GM23338 (cell line): ENCODE data around the gene SHCBP1L. TPM values are rescaled to one million over a fixed set of nuclear protein-coding genes. Genes with fewer than 3 reads are reported as not detected.

Source experiments
- ATAC-seq: fragments of 200-7000 bp; cut with Tn5 transposase; 3 replicates; pipeline ENCODE4 v1.9.1; 2020
- DNase-seq: peaks from one replicate; pipeline ENCODE4 v3.0.0-alpha.2; 2015; ENCODE audit warnings: low spot score
- H2AFZ ChIP-seq: fragments of 200-600 bp; sonication (generic); 2 replicates; pipeline ENCODE4 v1.8.0; 2016; ENCODE audit warnings: antibody characterized with exemption, mild to moderate bottlenecking, moderate library complexity
- H3F3A ChIP-seq: fragments of 200-600 bp; sonication (generic); replicated peaks from 2 replicates; pipeline ENCODE4 v1.8.0; 2017; ENCODE audit warnings: antibody characterized with exemption, mixed run types, low read depth
- H3K27ac ChIP-seq: fragments of 200-600 bp; sonication (generic); 2 replicates; pipeline ENCODE4 v1.6.1; 2016; ENCODE audit warnings: low read depth
- H3K27me3 ChIP-seq: fragments of 200-600 bp; sonication (generic); 2 replicates; pipeline ENCODE4 v1.8.0; 2016; ENCODE audit warnings: mild to moderate bottlenecking, mixed run types, moderate library complexity; ENCODE audit not compliant: insufficient read depth
- H3K36me3 ChIP-seq: fragments of 200-600 bp; sonication (generic); 2 replicates; pipeline ENCODE4 v1.8.0; 2016; ENCODE audit warnings: mild to moderate bottlenecking; ENCODE audit not compliant: insufficient read depth
- H3K4me1 ChIP-seq: fragments of 200-600 bp; sonication (generic); 2 replicates; pipeline ENCODE4 v1.8.0; 2016; ENCODE audit warnings: mild to moderate bottlenecking, moderate library complexity; ENCODE audit not compliant: insufficient read depth
- H3K4me2 ChIP-seq: fragments of 200-600 bp; sonication (generic); 2 replicates; pipeline ENCODE4 v1.7.1; 2017; ENCODE audit warnings: mixed run types
- H3K4me3 ChIP-seq: fragments of 200-600 bp; sonication (generic); 2 replicates; pipeline ENCODE4 v1.6.1; 2016; ENCODE audit warnings: mixed run types
- H3K79me2 ChIP-seq: fragments of 200-600 bp; sonication (generic); replicated peaks from 2 replicates; pipeline ENCODE4 v1.8.0; 2017; ENCODE audit warnings: mild to moderate bottlenecking; ENCODE audit not compliant: insufficient read depth
- H3K9me2 ChIP-seq: fragments of 200-600 bp; sonication (generic); 2 replicates; pipeline ENCODE4 v1.8.0; 2017; ENCODE audit not compliant: insufficient read depth
- H4K20me1 ChIP-seq: fragments of 200-600 bp; sonication (generic); replicated peaks from 2 replicates; pipeline ENCODE4 v1.8.0; 2017; ENCODE audit warnings: mild to moderate bottlenecking; ENCODE audit not compliant: insufficient read depth
- H3K27ac Mint-ChIP-seq: 2 replicates; pipeline ENCODE4 v1.8.0; 2020; ENCODE audit warnings: inconsistent platforms, mild to moderate bottlenecking, moderate library complexity, mixed read lengths
- H3K27me3 Mint-ChIP-seq: 3 replicates; pipeline ENCODE4 v1.8.0; 2022; ENCODE audit warnings: low read depth, mild to moderate bottlenecking, moderate library complexity, mixed read lengths, inconsistent platforms; ENCODE audit not compliant: insufficient read depth, poor library complexity
- H3K36me3 Mint-ChIP-seq: 3 replicates; pipeline ENCODE4 v1.8.0; 2021; ENCODE audit warnings: low read depth, mild to moderate bottlenecking, inconsistent platforms, moderate library complexity, mixed read lengths
- H3K4me1 Mint-ChIP-seq: 3 replicates; pipeline ENCODE4 v1.8.0; 2020; ENCODE audit warnings: mild to moderate bottlenecking, inconsistent platforms, mixed read lengths
- H3K4me3 Mint-ChIP-seq: 3 replicates; pipeline ENCODE4 v1.8.0; 2021; ENCODE audit warnings: moderate library complexity, mild to moderate bottlenecking, inconsistent platforms, mixed read lengths
- H3K9me3 Mint-ChIP-seq: 3 replicates; pipeline ENCODE4 v1.8.0; 2020; ENCODE audit warnings: moderate library complexity, mild to moderate bottlenecking, inconsistent platforms, mixed read lengths
- CREB1 ChIP-seq: fragments of 250-450 bp; sonication (Bioruptor Pico); IDR thresholded peaks from 2 replicates; pipeline ENCODE4 v1.5.0; 2020; ENCODE audit warnings: low read depth, mild to moderate bottlenecking, moderate library complexity
- CTCF ChIP-seq, 2 experiments: fragments of 200-600 bp in 1 of 2; sonication (generic) in 1 of 2; conservative IDR thresholded peaks; 2 replicates each; pipeline versions ENCODE4 v1.5.1 to v1.6.1; 2016 to 2017; ENCODE audit warnings: antibody characterized with exemption in 2 of 2, low read depth in 2 of 2, mild to moderate bottlenecking in 2 of 2, moderate library complexity in 1 of 2
- EZH2 ChIP-seq: fragments of 200-600 bp; sonication (generic); IDR thresholded peaks from one replicate; pipeline ENCODE4 v1.8.0; 2017; ENCODE audit warnings: antibody characterized with exemption, mild to moderate bottlenecking, low read depth; ENCODE audit not compliant: unreplicated experiment
- EZH2phosphoT487 ChIP-seq: fragments of 200-600 bp; sonication (generic); IDR thresholded peaks from one replicate; pipeline ENCODE4 v1.8.1; 2018; ENCODE audit warnings: antibody characterized with exemption; ENCODE audit not compliant: unreplicated experiment
- JUNB ChIP-seq: IDR thresholded peaks from one replicate; pipeline ENCODE4 v1.6.1; 2016; ENCODE audit warnings: antibody characterized with exemption; ENCODE audit not compliant: unreplicated experiment
- NANOG ChIP-seq: IDR thresholded peaks from 2 replicates; pipeline ENCODE4 v1.6.1; 2016; ENCODE audit warnings: antibody characterized with exemption, borderline replicate concordance
- POLR2AphosphoS5 ChIP-seq: IDR thresholded peaks from 2 replicates; pipeline ENCODE4 v1.6.1; 2016; ENCODE audit warnings: antibody characterized with exemption, low read depth
- REST ChIP-seq: IDR thresholded peaks from one replicate; pipeline ENCODE4 v1.6.1; 2018; ENCODE audit warnings: antibody characterized with exemption; ENCODE audit not compliant: unreplicated experiment
- STAT1 ChIP-seq: IDR thresholded peaks from one replicate; pipeline ENCODE4 v1.6.1; 2016; ENCODE audit warnings: antibody characterized with exemption; ENCODE audit not compliant: unreplicated experiment
- ZNF114 ChIP-seq: fragments of 250-450 bp; sonication (Bioruptor Pico); IDR thresholded peaks from 2 replicates; pipeline ENCODE4 v1.5.0; 2020; ENCODE audit warnings: mild to moderate bottlenecking, moderate library complexity
- ZNF331 ChIP-seq: fragments of 250-450 bp; sonication (Bioruptor Pico); IDR thresholded peaks from 2 replicates; pipeline ENCODE4 v1.5.0; 2020; ENCODE audit warnings: low read depth, mild to moderate bottlenecking, moderate library complexity
- polyA plus RNA-seq: library from polyadenylated mRNA; unstranded; fragments of >200 nt; fragmentation: Nextera tagmentation; extraction: Ambion mirVana; gene quantifications from 2 replicates; pipeline ENCODE4 v1.2.1, GENCODE V29; 2016
- total RNA-seq: library from RNA; depleted of rRNA; stranded (reverse); fragments of >200 nt; shearing (Covaris generic); gene quantifications from 2 replicates; pipeline ENCODE4 v1.2.3, GENCODE V29; 2014
- TF ChIP-seq, protein P1 (sequence below): fragments of 250-450 bp; sonication (Bioruptor Pico); IDR thresholded peaks from 2 replicates; pipeline ENCODE4 v1.5.0; 2020; ENCODE audit warnings: mild to moderate bottlenecking, moderate library complexity
- TF ChIP-seq, protein P2 (sequence below): IDR thresholded peaks from 2 replicates; pipeline ENCODE4 v1.6.1; 2016; ENCODE audit warnings: antibody characterized with exemption

SHCBP1L gene
- total and polyA plus RNA-seq, 2 experiments from 2014 or later = not detected

DNA sequence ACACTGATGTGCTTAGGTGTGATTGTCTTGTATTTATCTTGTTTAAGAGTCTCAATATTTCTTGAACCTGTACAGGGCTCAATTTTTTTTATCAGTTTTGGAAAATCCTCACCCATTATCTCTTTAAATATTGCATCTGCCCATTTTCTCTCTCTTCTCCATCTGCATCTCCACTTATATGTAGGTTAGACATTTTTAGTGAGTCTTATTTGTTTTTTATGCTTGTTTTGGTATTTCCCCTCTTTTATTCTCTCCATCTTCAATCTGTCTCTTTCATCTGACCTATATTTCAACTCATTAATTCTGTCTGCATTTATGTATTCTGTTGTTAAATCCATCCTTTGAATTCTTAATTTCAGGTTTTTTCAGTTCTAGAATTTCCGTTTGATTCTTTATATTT is 32.9 kb upstream of the SHCBP1L start:
- Mint-ChIP-seq H3K4me1 (peaks cover 4% of the 10 kb centered on the region; the same call in 2 of the 3 replicates), H3K4me3 (no peak overlapping the region), H3K27ac (no peak overlapping the region), H3K9me3 (peaks cover 3% of the 10 kb centered on the region; the same call in 2 of the 3 replicates), H3K36me3 (no peaks in the 10 kb centered on the region), H3K27me3 (peaks cover 3% of the 10 kb centered on the region)
- H2AFZ ChIP-seq = peak overlapping the region; percentile 54; the same call in 1 of the 2 replicates
- H4K20me1 ChIP-seq = no peaks in the 10 kb centered on the region
- H3K4me3 ChIP-seq = no peak overlapping the region
- no peak overlapping the region for H3K4me2 ChIP-seq
- H3K36me3 ChIP-seq = no peaks in the 10 kb centered on the region
- DNase-seq = no peak
- H3K27me3 ChIP-seq = no peaks in the 10 kb centered on the region
- 0 out of 2 replicates have a peak, but pooled peaks cover 3% of the 10 kb centered on the region for H3K9me2 ChIP-seq
- TF ChIP-seq, protein P1, sequence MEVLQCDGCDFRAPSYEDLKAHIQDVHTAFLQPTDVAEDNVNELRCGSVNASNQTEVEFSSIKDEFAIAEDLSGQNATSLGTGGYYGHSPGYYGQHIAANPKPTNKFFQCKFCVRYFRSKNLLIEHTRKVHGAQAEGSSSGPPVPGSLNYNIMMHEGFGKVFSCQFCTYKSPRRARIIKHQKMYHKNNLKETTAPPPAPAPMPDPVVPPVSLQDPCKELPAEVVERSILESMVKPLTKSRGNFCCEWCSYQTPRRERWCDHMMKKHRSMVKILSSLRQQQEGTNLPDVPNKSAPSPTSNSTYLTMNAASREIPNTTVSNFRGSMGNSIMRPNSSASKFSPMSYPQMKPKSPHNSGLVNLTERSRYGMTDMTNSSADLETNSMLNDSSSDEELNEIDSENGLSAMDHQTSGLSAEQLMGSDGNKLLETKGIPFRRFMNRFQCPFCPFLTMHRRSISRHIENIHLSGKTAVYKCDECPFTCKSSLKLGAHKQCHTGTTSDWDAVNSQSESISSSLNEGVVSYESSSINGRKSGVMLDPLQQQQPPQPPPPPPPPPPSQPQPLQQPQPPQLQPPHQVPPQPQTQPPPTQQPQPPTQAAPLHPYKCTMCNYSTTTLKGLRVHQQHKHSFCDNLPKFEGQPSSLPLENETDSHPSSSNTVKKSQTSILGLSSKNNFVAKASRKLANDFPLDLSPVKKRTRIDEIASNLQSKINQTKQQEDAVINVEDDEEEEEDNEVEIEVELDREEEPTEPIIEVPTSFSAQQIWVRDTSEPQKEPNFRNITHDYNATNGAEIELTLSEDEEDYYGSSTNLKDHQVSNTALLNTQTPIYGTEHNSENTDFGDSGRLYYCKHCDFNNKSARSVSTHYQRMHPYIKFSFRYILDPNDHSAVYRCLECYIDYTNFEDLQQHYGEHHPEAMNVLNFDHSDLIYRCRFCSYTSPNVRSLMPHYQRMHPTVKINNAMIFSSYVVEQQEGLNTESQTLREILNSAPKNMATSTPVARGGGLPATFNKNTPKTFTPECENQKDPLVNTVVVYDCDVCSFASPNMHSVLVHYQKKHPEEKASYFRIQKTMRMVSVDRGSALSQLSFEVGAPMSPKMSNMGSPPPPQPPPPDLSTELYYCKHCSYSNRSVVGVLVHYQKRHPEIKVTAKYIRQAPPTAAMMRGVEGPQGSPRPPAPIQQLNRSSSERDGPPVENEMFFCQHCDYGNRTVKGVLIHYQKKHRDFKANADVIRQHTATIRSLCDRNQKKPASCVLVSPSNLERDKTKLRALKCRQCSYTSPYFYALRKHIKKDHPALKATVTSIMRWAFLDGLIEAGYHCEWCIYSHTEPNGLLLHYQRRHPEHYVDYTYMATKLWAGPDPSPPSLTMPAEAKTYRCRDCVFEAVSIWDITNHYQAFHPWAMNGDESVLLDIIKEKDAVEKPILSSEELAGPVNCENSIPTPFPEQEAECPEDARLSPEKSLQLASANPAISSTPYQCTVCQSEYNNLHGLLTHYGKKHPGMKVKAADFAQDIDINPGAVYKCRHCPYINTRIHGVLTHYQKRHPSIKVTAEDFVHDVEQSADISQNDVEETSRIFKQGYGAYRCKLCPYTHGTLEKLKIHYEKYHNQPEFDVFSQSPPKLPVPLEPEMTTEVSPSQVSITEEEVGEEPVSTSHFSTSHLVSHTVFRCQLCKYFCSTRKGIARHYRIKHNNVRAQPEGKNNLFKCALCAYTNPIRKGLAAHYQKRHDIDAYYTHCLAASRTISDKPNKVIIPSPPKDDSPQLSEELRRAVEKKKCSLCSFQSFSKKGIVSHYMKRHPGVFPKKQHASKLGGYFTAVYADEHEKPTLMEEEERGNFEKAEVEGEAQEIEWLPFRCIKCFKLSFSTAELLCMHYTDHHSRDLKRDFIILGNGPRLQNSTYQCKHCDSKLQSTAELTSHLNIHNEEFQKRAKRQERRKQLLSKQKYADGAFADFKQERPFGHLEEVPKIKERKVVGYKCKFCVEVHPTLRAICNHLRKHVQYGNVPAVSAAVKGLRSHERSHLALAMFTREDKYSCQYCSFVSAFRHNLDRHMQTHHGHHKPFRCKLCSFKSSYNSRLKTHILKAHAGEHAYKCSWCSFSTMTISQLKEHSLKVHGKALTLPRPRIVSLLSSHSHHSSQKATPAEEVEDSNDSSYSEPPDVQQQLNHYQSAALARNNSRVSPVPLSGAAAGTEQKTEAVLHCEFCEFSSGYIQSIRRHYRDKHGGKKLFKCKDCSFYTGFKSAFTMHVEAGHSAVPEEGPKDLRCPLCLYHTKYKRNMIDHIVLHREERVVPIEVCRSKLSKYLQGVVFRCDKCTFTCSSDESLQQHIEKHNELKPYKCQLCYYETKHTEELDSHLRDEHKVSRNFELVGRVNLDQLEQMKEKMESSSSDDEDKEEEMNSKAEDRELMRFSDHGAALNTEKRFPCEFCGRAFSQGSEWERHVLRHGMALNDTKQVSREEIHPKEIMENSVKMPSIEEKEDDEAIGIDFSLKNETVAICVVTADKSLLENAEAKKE (CRISPR knock-in tag) = no peak
- TF ChIP-seq ZNF331 (CRISPR knock-in tag) (no peak), EZH2phosphoT487 (no peak), JUNB (no peak), POLR2AphosphoS5 (no peak), REST (no peak), EZH2 (no peak), ZNF114 (CRISPR knock-in tag) (no peak), CTCF (conservative IDR thresholded peaks at IDR 0.05; ENCODE audit: low read depth in 2 of 2) (no peak), CREB1 (no peak), STAT1 (no peak), NANOG (no peak)
- TF ChIP-seq, protein P2, sequence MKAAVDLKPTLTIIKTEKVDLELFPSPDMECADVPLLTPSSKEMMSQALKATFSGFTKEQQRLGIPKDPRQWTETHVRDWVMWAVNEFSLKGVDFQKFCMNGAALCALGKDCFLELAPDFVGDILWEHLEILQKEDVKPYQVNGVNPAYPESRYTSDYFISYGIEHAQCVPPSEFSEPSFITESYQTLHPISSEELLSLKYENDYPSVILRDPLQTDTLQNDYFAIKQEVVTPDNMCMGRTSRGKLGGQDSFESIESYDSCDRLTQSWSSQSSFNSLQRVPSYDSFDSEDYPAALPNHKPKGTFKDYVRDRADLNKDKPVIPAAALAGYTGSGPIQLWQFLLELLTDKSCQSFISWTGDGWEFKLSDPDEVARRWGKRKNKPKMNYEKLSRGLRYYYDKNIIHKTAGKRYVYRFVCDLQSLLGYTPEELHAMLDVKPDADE = no peak
- H3K4me1 ChIP-seq = no peaks in the 10 kb centered on the region
- H3K27ac ChIP-seq = no peak overlapping the region
- no peak for ATAC-seq
- H3F3A ChIP-seq = no peaks in the 10 kb centered on the region
- H3K79me2 ChIP-seq = no peaks in the 10 kb centered on the region
